ENCODE results near the gene GORASP2. TPM values are rescaled to one million over a fixed set of nuclear protein-coding genes. Genes with fewer than 3 reads are reported as not detected.
A peak's percentile ranks its signal among the peaks of the same experiment; 100 is the strongest.

Gene GORASP2
- polyA plus RNA-seq, 1 of the 3 experiments (the other 2 are of a cell fraction), result 127 TPM

DNA sequence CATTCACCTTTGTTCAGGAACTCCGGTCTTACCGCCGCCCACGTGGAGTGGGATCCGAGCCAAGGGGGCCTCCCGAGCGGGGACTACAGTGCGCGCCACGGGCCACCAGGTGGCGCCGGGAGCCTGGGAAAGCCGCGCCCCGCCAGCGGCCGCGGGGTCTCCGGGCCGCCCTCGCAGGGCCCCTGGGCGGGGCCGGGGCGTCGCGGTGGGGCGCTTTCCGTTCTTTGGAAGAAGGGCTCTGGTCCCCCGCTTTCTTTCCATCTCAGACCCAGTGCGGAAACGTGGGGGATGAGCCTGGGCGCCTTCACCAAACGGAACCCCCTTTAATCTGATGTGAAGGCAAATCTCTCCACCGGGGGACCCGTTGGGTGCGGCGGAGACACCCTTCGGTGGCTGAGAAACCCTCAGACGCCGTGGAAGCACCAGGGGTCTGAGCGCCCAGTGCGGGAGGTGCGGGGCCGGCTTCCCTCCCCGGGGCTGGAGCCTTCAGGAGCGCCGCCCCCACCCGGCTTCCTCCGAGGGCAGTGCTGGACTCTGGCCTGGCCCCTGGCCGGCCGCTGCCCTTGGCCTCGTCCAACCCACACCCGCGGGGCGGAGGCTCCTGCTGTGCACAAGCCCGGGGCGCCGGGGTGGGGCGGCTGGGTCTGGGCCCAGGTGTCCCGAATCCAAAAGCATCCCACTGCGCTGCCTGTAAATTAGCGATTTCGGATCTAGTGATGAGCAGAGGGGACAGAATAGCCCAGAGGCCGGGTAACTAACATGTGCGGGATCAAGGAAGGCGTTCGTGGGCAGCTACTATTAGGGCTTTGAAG is 44.6 kb downstream of the GORASP2 start (continued):
- TF ChIP-seq, protein P1, sequence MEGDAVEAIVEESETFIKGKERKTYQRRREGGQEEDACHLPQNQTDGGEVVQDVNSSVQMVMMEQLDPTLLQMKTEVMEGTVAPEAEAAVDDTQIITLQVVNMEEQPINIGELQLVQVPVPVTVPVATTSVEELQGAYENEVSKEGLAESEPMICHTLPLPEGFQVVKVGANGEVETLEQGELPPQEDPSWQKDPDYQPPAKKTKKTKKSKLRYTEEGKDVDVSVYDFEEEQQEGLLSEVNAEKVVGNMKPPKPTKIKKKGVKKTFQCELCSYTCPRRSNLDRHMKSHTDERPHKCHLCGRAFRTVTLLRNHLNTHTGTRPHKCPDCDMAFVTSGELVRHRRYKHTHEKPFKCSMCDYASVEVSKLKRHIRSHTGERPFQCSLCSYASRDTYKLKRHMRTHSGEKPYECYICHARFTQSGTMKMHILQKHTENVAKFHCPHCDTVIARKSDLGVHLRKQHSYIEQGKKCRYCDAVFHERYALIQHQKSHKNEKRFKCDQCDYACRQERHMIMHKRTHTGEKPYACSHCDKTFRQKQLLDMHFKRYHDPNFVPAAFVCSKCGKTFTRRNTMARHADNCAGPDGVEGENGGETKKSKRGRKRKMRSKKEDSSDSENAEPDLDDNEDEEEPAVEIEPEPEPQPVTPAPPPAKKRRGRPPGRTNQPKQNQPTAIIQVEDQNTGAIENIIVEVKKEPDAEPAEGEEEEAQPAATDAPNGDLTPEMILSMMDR (IDR thresholded peaks at IDR 0.05), result peak; percentile 85

DNA sequence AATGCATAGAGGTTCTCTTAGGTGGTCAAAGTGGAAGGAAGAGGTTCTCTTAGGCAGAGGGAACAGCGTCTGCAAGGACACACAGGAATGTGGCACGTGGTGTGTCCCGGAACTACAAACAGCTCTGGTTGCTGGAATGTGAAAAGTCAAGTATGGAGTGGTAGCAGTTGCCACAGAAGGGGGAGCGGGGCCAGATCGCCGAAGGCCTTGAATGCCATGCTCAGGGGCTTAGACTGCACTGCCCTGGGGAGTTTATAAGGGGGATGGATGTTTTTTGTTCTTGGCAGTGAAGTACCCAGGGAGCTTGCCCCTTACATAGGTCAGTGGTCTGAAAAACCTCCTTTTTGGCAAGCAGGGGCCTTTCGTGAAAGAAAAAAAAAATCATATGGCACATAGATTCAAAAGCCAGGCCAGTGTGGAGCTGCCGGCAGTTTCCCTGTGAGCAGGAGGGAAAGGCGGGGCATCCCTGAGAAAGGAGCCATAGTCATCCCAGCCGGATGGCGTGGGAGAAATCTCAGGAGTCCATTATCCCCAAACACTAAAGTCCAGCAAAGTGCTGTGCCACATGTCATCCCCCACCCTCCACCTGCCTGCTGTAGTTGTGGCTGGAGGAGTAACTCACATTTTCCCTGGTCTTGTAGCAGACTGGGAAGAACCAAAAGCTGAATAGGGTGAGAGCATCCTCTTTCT is 45.4 kb downstream of the GORASP2 start:
- peaks cover 10% of the 10 kb centered on the region for H3F3A ChIP-seq (replicated peaks; ENCODE audit: insufficient read depth)
- CTCF ChIA-PET, result interaction anchor here (1.0 to 4.6 kb wide), 12 partner anchors 12 to 460 kb away, joined by 3 to 70 read pairs (median 8); partner anchors contain the start of genes DCAF17, GORASP2, METTL8 and TLK1
- H3K4me2 ChIP-seq, result 0 out of 2 replicates have a peak overlapping the region, but pooled peaks have one; percentile 80
- no peak overlapping the region for H3K27ac ChIP-seq (ENCODE audit: low read depth in 2 of 2, low read length in 1 of 2)
- H4K20me1 ChIP-seq (ENCODE audit: insufficient read depth), result no peaks in the 10 kb centered on the region
- H2AFZ ChIP-seq (ENCODE audit: low read depth), result peak overlapping the region; percentile 98; the same call in 1 of the 2 replicates
- no peak for TF ChIP-seq FOSL2 (IDR thresholded peaks at IDR 0.05; ENCODE audit: borderline replicate concordance, low read depth)
- no peak for TF ChIP-seq YY1 (IDR thresholded peaks at IDR 0.05; ENCODE audit: low read depth)
- TF ChIP-seq TEAD4 (IDR thresholded peaks at IDR 0.05; ENCODE audit: borderline replicate concordance, insufficient read depth), result no peak
- no peak for TF ChIP-seq FOXJ3 (CRISPR knock-in tag; IDR thresholded peaks at IDR 0.05)
- TF ChIP-seq GABPA (IDR thresholded peaks at IDR 0.05; ENCODE audit: low read depth), result no peak
- TF ChIP-seq TAF1 (IDR thresholded peaks at IDR 0.05; ENCODE audit: borderline replicate concordance, low read depth, low read length), result no peak
- TF ChIP-seq, protein P2, sequence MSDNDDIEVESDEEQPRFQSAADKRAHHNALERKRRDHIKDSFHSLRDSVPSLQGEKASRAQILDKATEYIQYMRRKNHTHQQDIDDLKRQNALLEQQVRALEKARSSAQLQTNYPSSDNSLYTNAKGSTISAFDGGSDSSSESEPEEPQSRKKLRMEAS (IDR thresholded peaks at IDR 0.05; ENCODE audit: low read depth), result no peak
- H3K9ac ChIP-seq, result no peak overlapping the region
- peaks cover 5 to 14% of the 10 kb centered on the region in 2 experiments; a peak in 2 of 4 replicates for H3K4me1 ChIP-seq (ENCODE audit: control insufficient read depth in 1 of 2, insufficient read depth in 2 of 2, low read depth in 1 of 2, low read length in 1 of 2)
- no peaks in the 10 kb centered on the region for H3K79me2 ChIP-seq (ENCODE audit: insufficient read depth)
- no peak for DNase-seq
- H3K9me3 ChIP-seq, result no peaks in the 10 kb centered on the region
- H3K9me2 ChIP-seq, result no peaks in the 10 kb centered on the region
- POLR2A ChIA-PET, result interaction anchor here (1.4 to 3.5 kb wide), 2 partner anchors 442 to 459 kb away, joined by 5 to 9 read pairs; partner anchors contain the start of genes DCAF17 and METTL8
- no peaks in the 10 kb centered on the region for H3K36me3 ChIP-seq (replicated peaks in 1 of 2; ENCODE audit: control insufficient read depth in 1 of 2, insufficient read depth in 2 of 2, low read length in 1 of 2)
- H3K4me3 ChIP-seq (ENCODE audit: low read depth in 2 of 2, low read length in 1 of 2), result peak overlapping the region in 1 of 2 experiments; percentile 72; a peak in 1 of 4 replicates
- H3K27me3 ChIP-seq (ENCODE audit: insufficient read depth), result no peaks in the 10 kb centered on the region
- 93% methylated on average over 11 of the region's 11 CpGs for WGBS (ENCODE audit: low lambda C conversion rate)
